ENCODE data around the gene YWHAQ. TPM values are rescaled to one million over a fixed set of nuclear protein-coding genes. Genes with fewer than 3 reads are reported as not detected.

Gene YWHAQ
- total and polyA plus RNA-seq, 8 donors = 104 to 226 (median 150) TPM

DNA sequence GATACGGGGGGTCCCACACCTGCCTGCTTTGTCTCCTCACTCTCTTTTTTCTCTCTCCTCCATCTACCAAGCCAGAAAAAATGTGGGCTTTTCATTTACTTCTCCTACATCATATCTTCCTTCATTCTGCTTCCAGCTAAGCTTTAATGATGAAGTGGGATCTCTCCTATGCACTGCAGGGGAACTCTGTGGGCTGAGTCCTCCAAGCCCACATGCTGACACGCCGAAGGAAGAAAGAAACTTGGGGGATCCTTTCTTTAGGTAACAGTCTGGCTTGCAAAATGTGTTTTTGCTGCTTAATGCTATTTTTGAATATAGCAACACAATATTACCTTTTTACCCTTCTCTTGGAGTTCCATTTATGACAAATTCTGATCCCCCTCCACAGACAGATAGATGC lies 33.6 kb upstream of the YWHAQ start:
- WGBS, 5 donors = 87 to 100% (median 95%) methylated on average over 3 of the region's 3 CpGs
- intact Hi-C loops (cut with DNase I; ENCODE audit: low total_unique reads) = no loop called here
- no peaks in the 10 kb centered on the region for H3K36me3 ChIP-seq

GRCh38 chr2:9663008-9663879 lies 32.4 kb upstream of the YWHAQ start:
- H3K4me1 ChIP-seq = no peaks in the 10 kb centered on the region
- WGBS, 5 donors = 67 to 75% (median 73%) methylated on average over 7 of the region's 7 CpGs
- no peaks in the 10 kb centered on the region for H3K36me3 ChIP-seq
- H3K27ac ChIP-seq = no peak overlapping the region
- no peak overlapping the region for H3K4me3 ChIP-seq
- DNase-seq = no peak
- no peaks in the 10 kb centered on the region for H3K27me3 ChIP-seq
- TF ChIP-seq EP300 (IDR thresholded peaks at IDR 0.05) (no peak), POLR2A (IDR thresholded peaks at IDR 0.05) (no peak), CTCF (IDR thresholded peaks at IDR 0.05) (no peak), POLR2AphosphoS5 (IDR thresholded peaks at IDR 0.05) (no peak)
- H3K9me3 ChIP-seq = no peaks in the 10 kb centered on the region
- intact Hi-C loops (cut with DNase I; ENCODE audit: low total_unique reads) = no loop called here

More for the DNA sequence above, 33.6 kb upstream of the YWHAQ start:
- H3K27ac ChIP-seq = no peak overlapping the region
- peaks cover 9 to 11% (median 10%) of the 10 kb centered on the region in 4 donors for H3K4me1 ChIP-seq
- H3K9me3 ChIP-seq = no peaks in the 10 kb centered on the region
- TF ChIP-seq POLR2AphosphoS5 (IDR thresholded peaks at IDR 0.05) = no peak
- no peak for TF ChIP-seq EP300 (IDR thresholded peaks at IDR 0.05)
- no peak for TF ChIP-seq POLR2A (IDR thresholded peaks at IDR 0.05)
- no peak for TF ChIP-seq CTCF (IDR thresholded peaks at IDR 0.05)
- DNase-seq = no peak
- H3K4me3 ChIP-seq = no peak overlapping the region
- H3K27me3 ChIP-seq = no peaks in the 10 kb centered on the region

GRCh38 chr2:9661261-9661660 lies 30.5 kb upstream of the YWHAQ start:
- WGBS, 5 donors = 67 to 83% (median 79%) methylated on average over 7 to 8 of the region's 8 CpGs

GRCh38 chr2:9660781-9661180 lies 30.0 kb upstream of the YWHAQ start:
- no peaks in the 10 kb centered on the region for H3K36me3 ChIP-seq
- H3K27ac ChIP-seq = no peak overlapping the region
- no peak overlapping the region for H3K4me3 ChIP-seq
- H3K27me3 ChIP-seq = no peaks in the 10 kb centered on the region
- TF ChIP-seq CTCF (IDR thresholded peaks at IDR 0.05) = no peak
- no peak for TF ChIP-seq EP300 (IDR thresholded peaks at IDR 0.05)
- no peak for TF ChIP-seq POLR2AphosphoS5 (IDR thresholded peaks at IDR 0.05)
- TF ChIP-seq POLR2A (IDR thresholded peaks at IDR 0.05) = no peak
- WGBS, 5 donors = 78 to 91% (median 90%) methylated on average over 7 of the region's 7 CpGs
- no peaks in the 10 kb centered on the region for H3K4me1 ChIP-seq
- intact Hi-C loops (cut with DNase I; ENCODE audit: low total_unique reads) = no loop called here
- no peak for DNase-seq
- no peaks in the 10 kb centered on the region for H3K9me3 ChIP-seq

More at GRCh38 chr2:9661261-9661660, 30.5 kb upstream of the YWHAQ start:
- Histone ChIP-seq H3K27ac (no peak overlapping the region), H3K9me3 (no peaks in the 10 kb centered on the region), H3K4me1 (no peaks in the 10 kb centered on the region), H3K27me3 (no peaks in the 10 kb centered on the region), H3K36me3 (no peaks in the 10 kb centered on the region), H3K4me3 (no peak overlapping the region)
- DNase-seq = no peak
- intact Hi-C loops (cut with DNase I; ENCODE audit: low total_unique reads) = no loop called here
- no peak for TF ChIP-seq EP300 (IDR thresholded peaks at IDR 0.05)
- no peak for TF ChIP-seq POLR2A (IDR thresholded peaks at IDR 0.05)
- no peak for TF ChIP-seq POLR2AphosphoS5 (IDR thresholded peaks at IDR 0.05)
- no peak for TF ChIP-seq CTCF (IDR thresholded peaks at IDR 0.05)
